ENCODE results near the gene BEST3.

DNA sequence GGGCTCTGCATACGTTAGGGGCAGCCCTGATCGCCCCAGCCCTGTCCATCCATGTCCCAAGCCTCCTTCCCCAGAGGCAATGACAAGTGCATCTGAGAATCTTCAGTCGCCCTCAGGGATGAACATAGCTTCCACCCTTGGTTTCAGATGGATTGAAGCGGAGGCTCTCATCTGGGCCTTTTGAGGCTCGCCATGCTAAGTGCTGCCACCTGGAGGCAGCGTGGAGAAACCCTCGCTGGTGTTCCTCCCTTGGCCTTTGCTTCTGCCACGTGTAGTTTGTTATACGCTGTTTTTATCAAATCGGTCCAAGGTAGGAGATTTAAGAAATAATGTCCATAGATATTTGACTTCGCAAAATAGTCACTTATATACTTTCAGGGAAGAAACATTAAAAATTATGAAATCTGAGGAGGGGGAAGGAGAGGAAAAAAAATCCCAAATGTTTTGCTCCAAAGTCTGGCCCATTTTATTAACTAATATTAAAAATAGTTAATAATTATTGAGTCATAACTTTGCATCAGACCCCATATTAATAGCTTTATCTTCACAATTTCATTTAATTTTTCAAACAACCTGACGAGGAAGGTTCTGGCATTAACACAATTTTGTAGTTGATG is 59.6 kb downstream of the BEST3 start:
- TF ChIP-seq POLR2A (IDR thresholded peaks at IDR 0.05; ENCODE audit: low read depth, low read length) (no peak), POLR2AphosphoS5 (IDR thresholded peaks at IDR 0.05; ENCODE audit: low read depth, low read length) (no peak)

Measured in GM12892 (cell line).